ENCODE measurements around the gene COMP.

DNA sequence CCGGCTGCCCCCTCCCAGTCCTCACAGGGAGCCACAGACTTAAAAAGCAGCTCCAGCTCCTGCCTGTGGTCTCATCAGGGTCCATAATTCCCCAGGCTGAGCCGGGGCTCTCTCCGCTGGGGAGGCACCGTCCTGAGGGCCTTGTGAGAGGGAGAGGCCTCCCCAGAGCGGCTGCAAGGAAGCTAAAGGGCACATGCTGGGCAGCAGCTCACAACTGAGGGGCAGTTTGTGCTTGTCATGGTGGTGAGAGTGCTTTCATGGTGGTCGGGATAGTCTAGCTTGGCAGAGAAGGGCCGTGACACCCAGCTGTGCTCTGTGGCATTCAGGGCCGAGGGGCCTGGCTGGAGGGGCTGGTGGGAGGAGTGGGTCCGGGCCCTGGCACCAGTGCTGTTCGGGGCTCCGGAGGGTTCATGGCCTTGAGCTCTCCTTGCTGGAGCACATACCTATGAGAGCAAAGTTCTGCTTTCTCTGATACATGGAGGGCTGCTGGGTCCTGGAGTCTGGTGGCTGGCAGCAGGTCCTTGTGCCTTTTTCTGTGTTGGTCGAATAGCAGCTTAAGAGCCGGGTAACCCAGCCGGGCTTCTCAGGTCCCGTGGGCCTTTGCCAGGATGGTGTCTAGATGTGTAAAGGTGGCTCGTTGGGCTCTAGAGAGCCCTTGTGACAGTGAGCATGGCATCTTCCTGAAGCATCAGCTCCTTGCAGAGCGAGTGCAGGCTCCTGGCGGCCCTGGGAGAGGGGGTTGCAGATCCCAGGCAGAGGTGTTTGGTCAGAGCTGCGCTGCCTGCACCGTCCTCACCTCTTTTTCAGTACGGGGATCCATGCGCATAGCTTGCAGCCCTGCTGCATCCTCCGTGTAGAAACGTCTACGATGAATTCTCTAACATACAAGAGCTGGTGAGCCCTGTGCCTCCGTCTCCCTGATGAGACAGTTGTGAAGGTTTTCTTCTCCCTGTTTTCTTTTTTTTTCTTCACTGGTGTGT, 49.5 kb upstream of the COMP start:
- TF ChIP-seq, protein P1, sequence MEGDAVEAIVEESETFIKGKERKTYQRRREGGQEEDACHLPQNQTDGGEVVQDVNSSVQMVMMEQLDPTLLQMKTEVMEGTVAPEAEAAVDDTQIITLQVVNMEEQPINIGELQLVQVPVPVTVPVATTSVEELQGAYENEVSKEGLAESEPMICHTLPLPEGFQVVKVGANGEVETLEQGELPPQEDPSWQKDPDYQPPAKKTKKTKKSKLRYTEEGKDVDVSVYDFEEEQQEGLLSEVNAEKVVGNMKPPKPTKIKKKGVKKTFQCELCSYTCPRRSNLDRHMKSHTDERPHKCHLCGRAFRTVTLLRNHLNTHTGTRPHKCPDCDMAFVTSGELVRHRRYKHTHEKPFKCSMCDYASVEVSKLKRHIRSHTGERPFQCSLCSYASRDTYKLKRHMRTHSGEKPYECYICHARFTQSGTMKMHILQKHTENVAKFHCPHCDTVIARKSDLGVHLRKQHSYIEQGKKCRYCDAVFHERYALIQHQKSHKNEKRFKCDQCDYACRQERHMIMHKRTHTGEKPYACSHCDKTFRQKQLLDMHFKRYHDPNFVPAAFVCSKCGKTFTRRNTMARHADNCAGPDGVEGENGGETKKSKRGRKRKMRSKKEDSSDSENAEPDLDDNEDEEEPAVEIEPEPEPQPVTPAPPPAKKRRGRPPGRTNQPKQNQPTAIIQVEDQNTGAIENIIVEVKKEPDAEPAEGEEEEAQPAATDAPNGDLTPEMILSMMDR (IDR thresholded peaks at IDR 0.05), result no peak
- TF ChIP-seq, protein P2, sequence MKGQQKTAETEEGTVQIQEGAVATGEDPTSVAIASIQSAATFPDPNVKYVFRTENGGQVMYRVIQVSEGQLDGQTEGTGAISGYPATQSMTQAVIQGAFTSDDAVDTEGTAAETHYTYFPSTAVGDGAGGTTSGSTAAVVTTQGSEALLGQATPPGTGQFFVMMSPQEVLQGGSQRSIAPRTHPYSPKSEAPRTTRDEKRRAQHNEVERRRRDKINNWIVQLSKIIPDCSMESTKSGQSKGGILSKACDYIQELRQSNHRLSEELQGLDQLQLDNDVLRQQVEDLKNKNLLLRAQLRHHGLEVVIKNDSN (CRISPR knock-in tag; IDR thresholded peaks at IDR 0.05), result no peak
- no peak for TF ChIP-seq SP1 (CRISPR knock-in tag; conservative IDR thresholded peaks at IDR 0.05)
- TF ChIP-seq, protein P3, sequence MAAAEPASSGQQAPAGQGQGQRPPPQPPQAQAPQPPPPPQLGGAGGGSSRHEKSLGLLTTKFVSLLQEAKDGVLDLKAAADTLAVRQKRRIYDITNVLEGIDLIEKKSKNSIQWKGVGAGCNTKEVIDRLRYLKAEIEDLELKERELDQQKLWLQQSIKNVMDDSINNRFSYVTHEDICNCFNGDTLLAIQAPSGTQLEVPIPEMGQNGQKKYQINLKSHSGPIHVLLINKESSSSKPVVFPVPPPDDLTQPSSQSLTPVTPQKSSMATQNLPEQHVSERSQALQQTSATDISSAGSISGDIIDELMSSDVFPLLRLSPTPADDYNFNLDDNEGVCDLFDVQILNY (CRISPR knock-in tag; IDR thresholded peaks at IDR 0.05), result no peak
- TF ChIP-seq SMAD3 (CRISPR knock-in tag; IDR thresholded peaks at IDR 0.05; ENCODE audit: borderline replicate concordance), result no peak
- TF ChIP-seq, protein P4, sequence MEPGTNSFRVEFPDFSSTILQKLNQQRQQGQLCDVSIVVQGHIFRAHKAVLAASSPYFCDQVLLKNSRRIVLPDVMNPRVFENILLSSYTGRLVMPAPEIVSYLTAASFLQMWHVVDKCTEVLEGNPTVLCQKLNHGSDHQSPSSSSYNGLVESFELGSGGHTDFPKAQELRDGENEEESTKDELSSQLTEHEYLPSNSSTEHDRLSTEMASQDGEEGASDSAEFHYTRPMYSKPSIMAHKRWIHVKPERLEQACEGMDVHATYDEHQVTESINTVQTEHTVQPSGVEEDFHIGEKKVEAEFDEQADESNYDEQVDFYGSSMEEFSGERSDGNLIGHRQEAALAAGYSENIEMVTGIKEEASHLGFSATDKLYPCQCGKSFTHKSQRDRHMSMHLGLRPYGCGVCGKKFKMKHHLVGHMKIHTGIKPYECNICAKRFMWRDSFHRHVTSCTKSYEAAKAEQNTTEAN (CRISPR knock-in tag; IDR thresholded peaks at IDR 0.05), result no peak
- TF ChIP-seq SMAD4 (CRISPR knock-in tag; IDR thresholded peaks at IDR 0.05), result no peak
- TF ChIP-seq, protein P5, sequence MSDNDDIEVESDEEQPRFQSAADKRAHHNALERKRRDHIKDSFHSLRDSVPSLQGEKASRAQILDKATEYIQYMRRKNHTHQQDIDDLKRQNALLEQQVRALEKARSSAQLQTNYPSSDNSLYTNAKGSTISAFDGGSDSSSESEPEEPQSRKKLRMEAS (CRISPR knock-in tag; IDR thresholded peaks at IDR 0.05), result no peak
- no peak for TF ChIP-seq TEAD4 (CRISPR knock-in tag; IDR thresholded peaks at IDR 0.05)
- TF ChIP-seq ZNF121 (CRISPR knock-in tag; IDR thresholded peaks at IDR 0.05), result no peak
- TF ChIP-seq, protein P6, sequence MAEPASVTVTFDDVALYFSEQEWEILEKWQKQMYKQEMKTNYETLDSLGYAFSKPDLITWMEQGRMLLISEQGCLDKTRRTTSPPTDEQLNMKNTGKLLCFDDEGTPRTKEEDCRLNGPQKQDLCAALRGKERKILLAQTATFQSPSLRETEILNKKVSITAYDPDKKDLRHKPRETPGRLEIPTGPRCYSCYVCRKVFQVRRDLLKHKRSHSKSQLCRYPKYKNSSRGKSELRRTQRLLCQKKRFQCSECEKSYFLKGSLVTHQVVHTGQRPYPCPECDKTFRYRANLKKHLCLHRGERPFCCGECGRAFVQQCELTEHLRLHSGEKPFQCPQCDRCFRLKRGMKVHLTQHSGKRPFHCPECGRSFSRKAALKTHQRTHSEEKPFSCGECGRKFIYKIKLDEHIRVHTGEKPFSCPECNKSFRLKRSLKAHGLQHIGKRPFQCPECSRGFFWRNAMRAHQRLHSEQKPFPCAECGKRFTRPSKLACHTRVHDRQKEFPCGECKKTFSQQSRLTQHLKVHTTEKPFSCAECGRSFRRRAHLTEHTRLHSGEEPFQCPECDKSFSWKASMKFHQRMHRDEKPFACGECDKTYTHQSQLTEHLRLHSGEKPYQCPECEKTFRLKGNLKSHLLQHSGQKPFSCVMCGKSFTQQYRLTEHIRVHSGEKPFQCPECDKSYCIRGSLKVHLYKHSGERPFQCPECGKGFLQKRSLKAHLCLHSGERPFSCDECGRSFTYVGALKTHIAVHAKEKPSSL (CRISPR knock-in tag; conservative IDR thresholded peaks at IDR 0.05), result no peak
- no peak for TF ChIP-seq ELF4 (CRISPR knock-in tag; IDR thresholded peaks at IDR 0.05; ENCODE audit: low read depth)
- TF ChIP-seq ZNF232 (CRISPR knock-in tag; IDR thresholded peaks at IDR 0.05), result no peak
- TF ChIP-seq NR3C1 (CRISPR knock-in tag; conservative IDR thresholded peaks at IDR 0.05; ENCODE audit: low read depth), result no peak

Measured in WTC11 (cell line).